Astrocyte of the spinal cord (primary cell): Measurements from ENCODE around the gene SLC38A3.
A peak's percentile ranks its signal among the peaks of the same experiment; 100 is the strongest.

Experiments
- DNase-seq: peaks from one replicate; pipeline ENCODE4 v3.0.0; 2011; ENCODE audit warnings: low read depth, low spot score
- H3K4me3 ChIP-seq: 2 replicates; pipeline ENCODE4 v1.5.1; 2011; ENCODE audit warnings: low read depth, mild to moderate bottlenecking, low read length, moderate library complexity
- CTCF ChIP-seq: IDR thresholded peaks from 2 replicates; pipeline ENCODE4 v1.5.1; 2012; ENCODE audit warnings: low read depth, mild to moderate bottlenecking, low read length, inconsistent platforms
- in situ Hi-C: cut with HindIII; loops from 2 replicates; pipeline ENCODE4 v1.10.0; 2017; ENCODE audit warnings: low sequenced_read_pairs

The SLC38A3 gene

DNA sequence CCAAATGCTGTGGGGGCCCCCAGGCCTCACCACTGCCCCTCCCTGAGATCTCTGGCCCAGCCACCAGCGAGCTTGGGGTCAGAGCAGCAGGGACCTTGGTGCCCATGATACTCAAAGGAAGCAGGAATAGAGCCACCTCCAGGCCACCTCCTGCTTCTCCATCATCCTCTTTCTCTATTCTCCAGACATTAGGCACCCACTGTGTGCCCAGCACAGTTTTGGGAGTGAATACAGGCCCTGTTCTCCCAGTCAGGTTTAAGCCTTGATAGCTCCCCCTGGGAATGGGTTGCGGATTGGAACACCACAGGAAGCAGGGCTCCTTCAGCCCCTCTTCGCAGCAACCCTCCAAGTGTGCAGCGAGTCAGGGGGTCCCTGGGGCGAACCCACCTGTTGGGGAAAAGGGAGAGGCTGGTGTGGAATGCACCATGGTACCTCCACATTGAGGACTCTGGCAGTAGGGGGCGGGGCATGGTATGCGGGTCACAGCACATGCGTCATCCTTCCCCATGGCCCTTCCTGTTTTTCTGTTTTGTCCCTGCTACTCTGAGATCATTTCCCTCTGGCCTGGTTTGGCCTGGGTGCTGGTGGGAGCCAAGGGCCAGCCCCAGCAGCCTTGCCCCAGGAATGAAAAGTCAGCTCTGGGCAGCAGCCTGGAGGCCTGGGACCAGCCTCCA, 49.6 kb downstream of the SLC38A3 start:
- peak; percentile 48 for DNase-seq
- in situ Hi-C loops: no loop called here
- no peak overlapping the region for H3K4me3 ChIP-seq
- no peak for TF ChIP-seq CTCF

DNA sequence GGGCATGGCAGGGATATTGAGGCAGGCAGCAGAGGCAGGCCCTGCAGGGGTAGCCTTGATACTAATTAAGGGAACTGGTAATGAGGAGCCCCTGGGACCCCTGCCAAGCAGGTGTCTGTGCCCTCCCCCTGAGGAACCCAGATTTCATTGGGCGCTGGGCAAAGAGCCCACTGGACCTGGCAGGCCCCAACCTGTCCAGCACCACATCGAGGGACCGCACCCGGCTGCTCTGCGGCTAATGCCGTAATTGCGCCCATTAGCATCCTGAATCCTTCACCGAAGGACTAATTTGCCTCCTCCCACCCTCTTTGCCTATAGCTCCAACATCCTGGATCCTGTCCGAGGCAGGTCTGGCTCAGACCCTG, 50.2 kb downstream of the SLC38A3 start:
- DNase-seq: no peak
- in situ Hi-C loops: no loop called here
- H3K4me3 ChIP-seq: no peak overlapping the region
- TF ChIP-seq CTCF: no peak

DNA sequence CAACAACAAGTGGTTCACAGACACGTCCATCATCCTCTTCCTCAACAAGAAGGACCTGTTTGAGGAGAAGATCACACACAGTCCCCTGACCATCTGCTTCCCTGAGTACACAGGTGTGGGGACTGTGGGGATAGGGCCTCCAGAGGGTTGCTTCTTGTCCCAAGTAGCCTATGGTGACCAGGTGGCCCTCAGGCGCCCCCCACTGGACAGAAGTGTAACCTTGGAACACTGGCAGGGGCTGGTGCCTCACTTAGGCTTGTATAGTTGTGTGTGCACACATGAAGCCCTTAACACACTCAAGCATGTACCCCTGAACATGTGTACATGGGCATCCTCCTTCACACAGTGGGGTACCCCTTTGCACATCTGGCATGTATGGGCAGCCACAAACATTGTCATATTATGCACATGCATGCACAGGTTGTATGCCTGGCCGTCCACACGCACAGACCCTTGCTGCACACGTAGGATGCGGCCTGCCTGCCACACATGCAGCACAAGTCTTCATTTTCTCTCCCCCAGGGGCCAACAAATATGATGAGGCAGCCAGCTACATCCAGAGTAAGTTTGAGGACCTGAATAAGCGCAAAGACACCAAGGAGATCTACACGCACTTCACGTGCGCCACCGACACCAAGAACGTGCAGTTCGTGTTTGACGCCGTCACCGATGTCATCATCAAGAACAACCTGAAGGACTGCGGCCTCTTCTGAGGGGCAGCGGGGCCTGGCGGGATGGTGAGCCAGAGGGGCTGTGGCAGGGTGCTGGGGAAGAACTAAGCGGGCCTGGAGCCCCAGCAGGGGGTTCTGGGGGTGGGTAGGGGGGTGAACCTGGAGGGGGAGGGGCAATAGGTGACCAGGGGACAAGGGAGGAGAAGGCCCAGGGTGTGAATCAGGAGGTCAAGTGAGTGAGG, 52.2 kb downstream of the SLC38A3 start:
- DNase-seq: peak; percentile 50
- TF ChIP-seq CTCF: peak; percentile 70
- in situ Hi-C loops: no loop called here
- H3K4me3 ChIP-seq: no peak overlapping the region

DNA sequence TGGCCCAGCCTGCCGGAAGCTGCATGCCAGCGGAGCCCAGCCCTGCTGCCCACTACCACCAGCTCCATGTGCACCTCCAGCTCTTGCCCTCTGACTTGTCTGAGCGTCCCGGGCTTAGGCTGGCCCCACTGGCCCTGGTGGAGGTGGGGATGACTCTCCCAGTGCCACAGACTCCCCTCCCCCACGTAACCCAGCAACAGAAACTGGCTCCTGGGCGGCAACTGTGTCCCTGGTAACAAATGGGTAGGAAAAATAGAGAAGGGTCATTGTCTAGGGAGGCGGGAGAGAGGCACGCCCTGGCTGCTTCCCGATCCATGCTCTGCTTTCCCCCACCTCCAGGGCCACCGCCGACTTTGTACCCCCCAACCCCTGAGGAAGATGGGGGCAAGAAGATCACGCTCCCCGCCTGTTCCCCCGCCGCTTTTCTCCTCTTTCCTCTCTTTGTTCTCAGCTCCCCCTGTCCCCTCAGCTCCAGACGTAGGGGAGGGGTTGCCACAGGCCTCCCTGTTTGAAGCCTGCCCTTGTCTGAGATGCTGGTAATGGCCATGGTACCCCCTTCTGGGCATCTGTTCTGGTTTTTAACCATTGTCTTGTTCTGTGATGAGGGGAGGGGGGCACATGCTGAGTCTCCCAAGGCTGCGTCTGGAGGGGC, 53.1 kb downstream of the SLC38A3 start:
- DNase-seq: no peak
- in situ Hi-C loops: no loop called here
- no peak overlapping the region for H3K4me3 ChIP-seq
- TF ChIP-seq CTCF: no peak

DNA sequence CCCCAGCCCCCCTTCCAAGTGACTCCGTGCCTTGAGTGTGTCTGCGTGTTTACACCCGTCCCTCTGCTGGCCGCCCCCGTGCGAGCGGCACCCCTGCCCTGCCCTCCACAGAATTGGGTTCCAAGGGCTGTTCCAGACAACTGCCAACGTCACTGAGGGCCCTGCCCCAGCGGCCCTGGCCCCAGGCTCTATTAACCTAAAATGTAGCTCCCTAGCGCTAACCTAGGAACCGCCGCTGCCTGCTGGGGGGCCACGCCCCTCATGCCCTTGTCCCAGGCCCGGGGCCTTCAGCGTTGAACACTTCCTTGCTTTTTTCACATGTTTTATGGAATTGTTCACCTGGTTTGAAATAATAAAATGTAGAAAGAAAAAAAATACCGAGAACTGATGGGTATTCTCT, 53.9 kb downstream of the SLC38A3 start:
- DNase-seq: no peak
- in situ Hi-C loops: no loop called here
- H3K4me3 ChIP-seq: no peak overlapping the region
- peak; percentile 18 for TF ChIP-seq CTCF

DNA sequence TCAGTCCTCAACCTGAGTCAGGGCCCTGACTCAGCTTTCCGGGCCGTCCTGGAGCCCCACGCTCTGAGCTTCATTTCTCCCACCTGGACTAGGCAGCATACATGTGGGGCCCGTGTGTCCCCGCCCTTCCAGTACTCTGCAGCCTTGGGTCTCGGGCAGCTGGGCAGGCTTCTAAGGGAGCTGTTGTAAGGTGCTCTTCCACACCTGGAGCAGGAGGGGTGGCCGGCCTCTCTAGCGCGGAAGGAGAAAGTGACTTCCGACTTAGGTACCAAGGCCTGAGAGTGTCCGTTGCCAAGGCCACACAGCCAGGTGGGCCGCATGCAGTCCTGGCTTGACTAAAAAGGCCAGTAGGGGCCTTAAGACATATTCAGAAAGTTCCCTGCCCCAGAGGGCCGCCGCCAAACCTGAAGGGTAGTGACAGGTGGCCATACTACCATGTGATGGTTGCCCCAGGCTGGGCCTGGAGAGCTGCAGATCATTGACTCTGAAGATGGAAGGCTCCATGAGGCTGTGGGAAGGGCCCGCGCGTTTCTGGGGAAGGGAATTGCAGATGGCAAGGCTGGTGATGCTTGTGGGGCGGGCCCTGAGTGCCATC, 54.5 kb downstream of the SLC38A3 start:
- no peak overlapping the region for H3K4me3 ChIP-seq
- no peak for TF ChIP-seq CTCF
- in situ Hi-C loops: no loop called here
- no peak for DNase-seq
